Activated naive CD4-positive, alpha-beta T cell (primary cell): Measurements from ENCODE around the gene AGAP6.
"Not testable (repeated sequence)": the region's sequence is repeated elsewhere in the genome, so short reads cannot be mapped to it uniquely, and the experiment has no call there.

Experiments used
- DNase-seq, 4 experiments: peaks; one replicate each; lab custom pipeline; 2025; lab: John Stamatoyannopoulos, UW

Gene AGAP6

DNA sequence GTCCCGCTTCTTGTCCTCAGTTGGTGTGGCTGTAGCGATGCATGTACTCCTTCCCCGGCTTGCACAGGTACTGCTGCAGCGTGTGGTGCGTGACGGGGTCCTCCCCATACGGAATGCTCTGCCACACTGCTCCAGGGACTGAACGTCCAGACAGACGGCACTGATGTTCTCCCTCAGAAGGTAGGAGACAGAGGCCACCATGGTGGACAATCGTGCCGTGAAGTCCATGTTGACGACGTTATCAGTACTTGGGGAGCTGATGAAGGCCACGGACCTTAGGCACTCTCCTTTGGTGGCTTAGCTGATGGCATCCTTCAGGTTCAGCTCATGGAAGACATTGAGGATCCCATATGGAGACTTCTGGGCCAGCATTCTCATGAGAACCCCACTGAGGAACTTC, 37.4 kb downstream of the AGAP6 start:
- DNase-seq: no peak

DNA sequence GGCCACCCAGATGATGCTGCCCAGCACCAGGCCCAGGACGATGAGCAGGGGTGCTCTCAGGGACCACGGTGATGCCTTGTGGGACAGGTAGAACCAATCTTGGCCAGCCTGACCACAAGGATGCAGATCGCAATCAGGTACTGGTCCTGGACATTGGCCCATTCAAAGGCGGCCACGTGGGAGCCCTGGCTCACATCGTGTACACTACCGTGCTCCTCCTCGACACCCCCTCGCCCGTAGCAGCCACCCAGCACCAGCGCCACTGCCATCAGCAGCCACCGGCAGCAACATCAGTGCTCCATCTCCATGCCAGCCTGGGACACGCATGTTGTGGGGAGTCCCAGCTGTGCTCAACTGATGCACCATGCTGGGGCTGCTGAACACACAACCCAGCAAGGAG, 39.0 kb downstream of the AGAP6 start:
- DNase-seq: no peak

DNA sequence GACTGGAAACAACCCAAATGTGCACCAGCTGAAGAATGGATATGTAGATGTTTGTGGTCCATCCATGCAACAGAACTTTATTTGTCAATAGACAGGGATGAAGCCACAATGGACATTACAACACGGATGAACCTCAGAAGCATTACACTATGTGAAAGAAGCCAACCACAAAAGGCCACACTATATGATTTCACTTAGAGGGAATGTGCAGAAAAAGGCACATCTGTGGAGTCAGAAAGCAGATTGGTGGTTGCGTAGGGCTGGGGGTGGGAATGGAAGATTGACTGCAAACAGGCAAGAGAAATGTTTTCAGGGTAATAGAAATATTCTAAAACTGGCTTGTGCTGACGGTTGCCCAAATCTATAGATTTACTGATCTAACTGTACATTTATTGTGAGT, 45.3 kb downstream of the AGAP6 start:
- no peak for DNase-seq

- DNase-seq: not testable (repeated sequence)
Measured at GRCh38 chr10:50035337-50035736, 47.1 kb downstream of the AGAP6 start.

- DNase-seq: no peak
Measured at GRCh38 chr10:50044941-50045664, 56.9 kb downstream of the AGAP6 start.

DNA sequence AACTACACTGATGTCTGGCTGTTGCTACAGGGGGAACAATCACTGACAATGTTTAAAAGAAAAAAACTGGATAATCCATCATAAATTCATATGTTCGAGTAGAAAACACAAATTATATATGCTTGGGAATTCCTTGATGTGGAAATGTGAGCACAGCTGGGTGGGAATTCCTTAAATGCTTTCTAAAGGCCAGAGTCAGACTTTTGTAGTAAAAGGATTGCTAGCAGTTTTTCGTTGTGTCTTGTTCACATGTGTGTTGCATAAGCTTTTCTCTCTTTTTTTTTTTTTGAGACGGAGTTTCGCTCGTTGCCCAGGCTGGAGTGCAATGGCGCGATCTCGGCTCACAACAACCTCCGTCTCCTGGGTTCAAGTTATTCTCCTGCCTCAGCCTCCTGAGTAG, 58.3 kb downstream of the AGAP6 start:
- DNase-seq: not testable (repeated sequence)

DNA sequence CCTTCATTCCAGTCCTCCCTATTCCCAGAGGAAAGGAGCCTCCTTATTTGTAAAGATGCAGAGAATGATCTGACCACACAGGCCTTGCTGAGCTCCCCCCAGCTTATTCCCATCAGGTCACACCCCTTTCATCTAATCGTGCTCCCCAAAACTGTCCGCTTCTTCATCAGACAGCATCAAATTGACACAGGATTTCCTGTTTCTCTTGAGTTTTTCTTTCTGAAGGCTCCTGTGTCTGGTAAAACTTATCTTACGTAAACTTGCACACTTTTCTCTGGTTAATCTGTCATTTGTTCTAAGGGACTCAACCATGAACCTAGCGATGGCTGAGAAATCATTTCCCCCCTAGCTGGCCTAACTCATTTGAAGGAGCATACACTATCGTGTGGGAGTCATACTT, 59.4 kb downstream of the AGAP6 start:
- DNase-seq: not testable (repeated sequence)

DNA sequence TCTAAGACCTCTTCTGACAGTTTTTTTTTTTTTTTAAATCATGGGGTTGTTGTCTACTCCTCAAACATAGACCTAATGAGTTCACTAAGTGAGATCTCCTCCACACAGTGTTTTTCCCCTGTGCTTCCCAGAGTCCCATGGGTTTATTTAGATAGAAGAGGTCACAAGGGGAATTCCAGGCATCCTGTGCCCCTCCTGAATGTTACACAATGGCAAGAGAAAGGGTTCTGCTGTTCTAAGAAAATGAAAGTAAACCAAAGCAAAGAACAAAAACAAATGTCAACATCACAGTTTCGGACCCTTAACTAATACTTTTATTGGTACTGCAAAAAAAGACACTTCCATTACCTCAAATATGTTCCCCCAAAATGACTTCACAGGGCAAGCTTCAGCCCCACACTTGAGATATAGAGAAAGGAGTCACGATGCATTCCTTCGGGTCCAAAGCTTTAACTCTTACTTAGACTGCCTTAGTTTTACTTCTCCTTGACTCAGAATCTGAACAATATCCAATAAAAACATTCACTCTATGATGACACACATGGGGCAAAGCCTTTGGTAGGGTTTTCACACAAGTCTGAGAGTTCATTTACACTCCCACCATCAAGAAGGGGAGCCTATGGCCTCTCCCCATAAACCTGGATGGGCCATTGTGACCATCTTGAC, 63.9 kb downstream of the AGAP6 start:
- not testable (repeated sequence) for DNase-seq

GRCh38 chr10:50052778-50053376, 64.7 kb downstream of the AGAP6 start:
- not testable (repeated sequence) for DNase-seq

GRCh38 chr10:50055494-50056292, 67.5 kb downstream of the AGAP6 start:
- not testable (repeated sequence) for DNase-seq

GRCh38 chr10:50056654-50057053, 68.4 kb downstream of the AGAP6 start:
- DNase-seq: not testable (repeated sequence)

- not testable (repeated sequence) for DNase-seq
Measured at GRCh38 chr10:50058727-50059126, 70.5 kb downstream of the AGAP6 start.

DNA sequence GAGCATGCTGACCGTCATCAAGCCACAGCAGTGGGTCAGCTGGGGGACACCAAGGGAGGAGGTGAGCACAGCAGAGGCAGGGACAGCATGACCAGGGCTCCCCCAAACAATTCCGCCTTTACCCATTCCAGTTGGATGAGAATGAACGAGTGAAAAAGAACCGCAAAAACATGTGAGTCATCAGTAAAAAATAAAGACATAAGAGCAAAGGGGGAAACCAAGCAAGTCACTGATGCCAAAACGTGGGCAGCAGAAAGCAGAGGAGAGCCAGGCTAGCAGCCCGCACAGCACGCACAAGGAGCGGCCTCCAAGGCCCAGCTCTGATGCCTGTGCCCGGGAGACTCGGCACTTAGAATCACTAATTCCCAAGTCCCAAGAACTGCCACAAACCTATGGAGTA, 71.7 kb downstream of the AGAP6 start:
- DNase-seq: not testable (repeated sequence)
